Superior temporal gyrus (tissue), 1 donor: ENCODE measurements around the gene NCKIPSD.
A peak's percentile ranks its signal among the peaks of the same experiment; 100 is the strongest.

Source experiments
- DNase-seq: peaks from one replicate; pipeline ENCODE4 v3.0.0-alpha.2; 2016; ENCODE audit errors: extremely low spot score

Gene NCKIPSD

GRCh38 chr3:48647714-48648113 is 38.0 kb downstream of the NCKIPSD start:
- DNase-seq = no peak

- no peak for DNase-seq
These were observed 40.6 kb downstream of the NCKIPSD start for GRCh38 chr3:48644898-48645760.

- no peak for DNase-seq
These were observed 43.1 kb downstream of the NCKIPSD start for GRCh38 chr3:48642605-48643004.

- DNase-seq = no peak
These were observed 44.3 kb downstream of the NCKIPSD start for GRCh38 chr3:48641396-48641795.

GRCh38 chr3:48639944-48640606 is 45.6 kb downstream of the NCKIPSD start:
- no peak for DNase-seq

GRCh38 chr3:48637305-48637704 is 48.4 kb downstream of the NCKIPSD start:
- no peak for DNase-seq

- DNase-seq = no peak
These were observed 49.5 kb downstream of the NCKIPSD start for GRCh38 chr3:48636149-48636655.

- DNase-seq = peak; percentile 95
These were observed 50.3 kb downstream of the NCKIPSD start, which contains the start of gene SLC26A6 for GRCh38 chr3:48635222-48636021. TSS of gene SLC26A6 (minus strand) at chr3:48635461. CDS start at chr3:48635393, 68 bp downstream.

GRCh38 chr3:48634661-48635221 is 51.0 kb downstream of the NCKIPSD start:
- peak; percentile 20 for DNase-seq

GRCh38 chr3:48633743-48634142 is 52.0 kb downstream of the NCKIPSD start:
- no peak for DNase-seq

GRCh38 chr3:48633256-48633655 is 52.5 kb downstream of the NCKIPSD start:
- DNase-seq = no peak

- DNase-seq = no peak
These were observed 53.9 kb downstream of the NCKIPSD start for GRCh38 chr3:48631516-48632448.

GRCh38 chr3:48630833-48631232 is 54.9 kb downstream of the NCKIPSD start:
- DNase-seq = no peak

- DNase-seq = no peak
These were observed 55.3 kb downstream of the NCKIPSD start for GRCh38 chr3:48630407-48630806.

- DNase-seq = no peak
These were observed 55.8 kb downstream of the NCKIPSD start for GRCh38 chr3:48629894-48630293.

GRCh38 chr3:48628277-48629017 is 57.3 kb downstream of the NCKIPSD start:
- no peak for DNase-seq

GRCh38 chr3:48625600-48625999 is 60.1 kb downstream of the NCKIPSD start:
- no peak for DNase-seq

GRCh38 chr3:48624767-48625166 is 60.9 kb downstream of the NCKIPSD start:
- no peak for DNase-seq

- DNase-seq = no peak
These were observed 61.7 kb downstream of the NCKIPSD start for GRCh38 chr3:48623851-48624547.
